ENCODE data around the gene KDM7A.
A peak's percentile ranks its signal among the peaks of the same experiment; 100 is the strongest.

The KDM7A gene

DNA sequence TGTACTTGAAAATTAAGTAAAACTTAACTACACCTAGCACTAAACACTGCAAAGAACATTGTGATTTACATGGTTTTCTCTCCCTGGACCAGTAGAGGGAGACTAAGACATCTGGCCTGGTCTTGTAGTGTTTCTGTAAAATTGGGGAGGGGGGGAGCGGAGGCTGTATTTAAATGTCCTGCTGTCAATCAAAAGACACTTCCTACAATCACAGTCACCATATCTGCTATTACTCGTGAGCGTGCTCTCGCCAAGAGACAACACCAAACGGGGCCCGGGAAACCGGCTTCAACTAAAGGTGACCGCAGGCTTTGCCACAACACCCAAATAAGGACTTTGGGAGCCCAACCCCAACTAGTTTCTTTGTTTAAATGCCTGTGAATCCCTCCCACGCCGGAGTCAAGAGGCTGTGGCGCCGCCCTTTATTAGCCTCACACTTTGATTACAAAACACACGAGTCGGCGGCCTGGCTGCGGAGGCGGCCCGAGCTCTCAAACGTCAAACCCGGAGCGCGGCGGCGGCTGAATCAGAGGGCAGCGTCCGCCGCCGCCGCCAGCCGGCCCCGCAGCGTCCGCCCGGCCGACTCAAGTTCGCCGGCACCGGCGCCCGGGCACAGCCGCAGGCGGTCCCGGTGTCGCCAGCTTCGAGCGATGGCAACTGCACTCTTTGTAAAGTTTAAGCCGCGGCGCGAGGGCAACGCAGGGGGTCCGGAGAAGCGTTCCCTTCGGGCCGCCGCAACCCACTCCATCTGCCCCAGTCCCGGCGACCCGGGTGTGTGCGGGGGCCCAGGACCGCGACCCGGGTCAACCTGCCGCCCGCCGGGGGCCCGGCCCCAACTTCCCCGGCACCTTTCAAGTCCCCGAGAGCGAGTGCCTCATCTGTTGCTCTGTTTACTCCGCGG, 1.3 kb downstream of the KDM7A start (continued):
- TF ChIP-seq, protein P1, sequence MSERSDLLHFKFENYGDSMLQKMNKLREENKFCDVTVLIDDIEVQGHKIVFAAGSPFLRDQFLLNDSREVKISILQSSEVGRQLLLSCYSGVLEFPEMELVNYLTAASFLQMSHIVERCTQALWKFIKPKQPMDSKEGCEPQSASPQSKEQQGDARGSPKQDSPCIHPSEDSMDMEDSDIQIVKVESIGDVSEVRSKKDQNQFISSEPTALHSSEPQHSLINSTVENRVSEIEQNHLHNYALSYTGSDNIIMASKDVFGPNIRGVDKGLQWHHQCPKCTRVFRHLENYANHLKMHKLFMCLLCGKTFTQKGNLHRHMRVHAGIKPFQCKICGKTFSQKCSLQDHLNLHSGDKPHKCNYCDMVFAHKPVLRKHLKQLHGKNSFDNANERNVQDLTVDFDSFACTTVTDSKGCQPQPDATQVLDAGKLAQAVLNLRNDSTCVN (tag by site-specific recombination; optimal IDR thresholded peaks at IDR 0.05), result peak; percentile 67
- TF ChIP-seq ZNF24 (tag by site-specific recombination; IDR thresholded peaks at IDR 0.05) (no peak), ZNF404 (tag by site-specific recombination; IDR thresholded peaks at IDR 0.05) (no peak), ZNF560 (tag by site-specific recombination; IDR thresholded peaks at IDR 0.05; ENCODE audit: borderline replicate concordance) (no peak), ZNF585B (tag by site-specific recombination; IDR thresholded peaks at IDR 0.05) (no peak), ZNF175 (tag by site-specific recombination; IDR thresholded peaks at IDR 0.05) (no peak), ZBTB21 (tag by site-specific recombination; IDR thresholded peaks at IDR 0.05) (no peak), ZBTB1 (tag by site-specific recombination; IDR thresholded peaks at IDR 0.05) (no peak), ZNF514 (tag by site-specific recombination; IDR thresholded peaks at IDR 0.05) (no peak), ZFP41 (tag by site-specific recombination; IDR thresholded peaks at IDR 0.05; ENCODE audit: borderline replicate concordance) (no peak), ZFP3 (tag by site-specific recombination; IDR thresholded peaks at IDR 0.05; ENCODE audit: low read depth) (no peak), ZNF239 (tag by site-specific recombination; IDR thresholded peaks at IDR 0.05) (no peak), SCRT2 (tag by site-specific recombination; IDR thresholded peaks at IDR 0.05) (peak; percentile 87), ZBTB48 (tag by site-specific recombination; IDR thresholded peaks at IDR 0.05) (no peak), ZNF274 (IDR thresholded peaks at IDR 0.05; ENCODE audit: low read length) (no peak), ZNF274 (tag by site-specific recombination; IDR thresholded peaks at IDR 0.05; ENCODE audit: borderline replicate concordance) (no peak), ZNF791 (tag by site-specific recombination; IDR thresholded peaks at IDR 0.05) (no peak), EGR2 (tag by site-specific recombination; IDR thresholded peaks at IDR 0.05; ENCODE audit: low read depth) (peak; percentile 83), ZNF776 (tag by site-specific recombination; IDR thresholded peaks at IDR 0.05; ENCODE audit: borderline replicate concordance) (no peak), KLF8 (tag by site-specific recombination; IDR thresholded peaks at IDR 0.05) (peak; percentile 35), ZNF214 (tag by site-specific recombination; IDR thresholded peaks at IDR 0.05; ENCODE audit: borderline replicate concordance) (no peak), ZNF416 (tag by site-specific recombination; IDR thresholded peaks at IDR 0.05) (no peak), ZSCAN30 (tag by site-specific recombination; IDR thresholded peaks at IDR 0.05) (peak; percentile 47; the same call in 1 of the 2 replicates), ZNF112 (tag by site-specific recombination; IDR thresholded peaks at IDR 0.05) (no peak)
- TF ChIP-seq, protein P2, sequence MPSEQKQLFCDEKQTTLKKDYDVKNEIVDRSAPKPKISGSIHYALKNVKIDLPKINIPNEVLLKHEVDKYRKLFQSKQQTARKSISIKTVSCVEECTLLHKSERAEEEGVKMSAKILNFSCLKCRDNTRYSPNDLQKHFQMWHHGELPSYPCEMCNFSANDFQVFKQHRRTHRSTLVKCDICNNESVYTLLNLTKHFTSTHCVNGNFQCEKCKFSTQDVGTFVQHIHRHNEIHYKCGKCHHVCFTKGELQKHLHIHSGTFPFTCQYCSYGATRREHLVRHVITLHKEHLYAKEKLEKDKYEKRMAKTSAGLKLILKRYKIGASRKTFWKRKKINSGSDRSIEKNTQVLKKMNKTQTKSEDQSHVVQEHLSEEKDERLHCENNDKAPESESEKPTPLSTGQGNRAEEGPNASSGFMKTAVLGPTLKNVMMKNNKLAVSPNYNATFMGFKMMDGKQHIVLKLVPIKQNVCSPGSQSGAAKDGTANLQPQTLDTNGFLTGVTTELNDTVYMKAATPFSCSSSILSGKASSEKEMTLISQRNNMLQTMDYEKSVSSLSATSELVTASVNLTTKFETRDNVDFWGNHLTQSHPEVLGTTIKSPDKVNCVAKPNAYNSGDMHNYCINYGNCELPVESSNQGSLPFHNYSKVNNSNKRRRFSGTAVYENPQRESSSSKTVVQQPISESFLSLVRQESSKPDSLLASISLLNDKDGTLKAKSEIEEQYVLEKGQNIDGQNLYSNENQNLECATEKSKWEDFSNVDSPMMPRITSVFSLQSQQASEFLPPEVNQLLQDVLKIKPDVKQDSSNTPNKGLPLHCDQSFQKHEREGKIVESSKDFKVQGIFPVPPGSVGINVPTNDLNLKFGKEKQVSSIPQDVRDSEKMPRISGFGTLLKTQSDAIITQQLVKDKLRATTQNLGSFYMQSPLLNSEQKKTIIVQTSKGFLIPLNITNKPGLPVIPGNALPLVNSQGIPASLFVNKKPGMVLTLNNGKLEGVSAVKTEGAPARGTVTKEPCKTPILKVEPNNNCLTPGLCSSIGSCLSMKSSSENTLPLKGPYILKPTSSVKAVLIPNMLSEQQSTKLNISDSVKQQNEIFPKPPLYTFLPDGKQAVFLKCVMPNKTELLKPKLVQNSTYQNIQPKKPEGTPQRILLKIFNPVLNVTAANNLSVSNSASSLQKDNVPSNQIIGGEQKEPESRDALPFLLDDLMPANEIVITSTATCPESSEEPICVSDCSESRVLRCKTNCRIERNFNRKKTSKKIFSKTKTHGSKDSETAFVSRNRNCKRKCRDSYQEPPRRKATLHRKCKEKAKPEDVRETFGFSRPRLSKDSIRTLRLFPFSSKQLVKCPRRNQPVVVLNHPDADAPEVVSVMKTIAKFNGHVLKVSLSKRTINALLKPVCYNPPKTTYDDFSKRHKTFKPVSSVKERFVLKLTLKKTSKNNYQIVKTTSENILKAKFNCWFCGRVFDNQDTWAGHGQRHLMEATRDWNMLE (tag by site-specific recombination; conservative IDR thresholded peaks at IDR 0.05; ENCODE audit: low read depth), result no peak
- TF ChIP-seq, protein P3, sequence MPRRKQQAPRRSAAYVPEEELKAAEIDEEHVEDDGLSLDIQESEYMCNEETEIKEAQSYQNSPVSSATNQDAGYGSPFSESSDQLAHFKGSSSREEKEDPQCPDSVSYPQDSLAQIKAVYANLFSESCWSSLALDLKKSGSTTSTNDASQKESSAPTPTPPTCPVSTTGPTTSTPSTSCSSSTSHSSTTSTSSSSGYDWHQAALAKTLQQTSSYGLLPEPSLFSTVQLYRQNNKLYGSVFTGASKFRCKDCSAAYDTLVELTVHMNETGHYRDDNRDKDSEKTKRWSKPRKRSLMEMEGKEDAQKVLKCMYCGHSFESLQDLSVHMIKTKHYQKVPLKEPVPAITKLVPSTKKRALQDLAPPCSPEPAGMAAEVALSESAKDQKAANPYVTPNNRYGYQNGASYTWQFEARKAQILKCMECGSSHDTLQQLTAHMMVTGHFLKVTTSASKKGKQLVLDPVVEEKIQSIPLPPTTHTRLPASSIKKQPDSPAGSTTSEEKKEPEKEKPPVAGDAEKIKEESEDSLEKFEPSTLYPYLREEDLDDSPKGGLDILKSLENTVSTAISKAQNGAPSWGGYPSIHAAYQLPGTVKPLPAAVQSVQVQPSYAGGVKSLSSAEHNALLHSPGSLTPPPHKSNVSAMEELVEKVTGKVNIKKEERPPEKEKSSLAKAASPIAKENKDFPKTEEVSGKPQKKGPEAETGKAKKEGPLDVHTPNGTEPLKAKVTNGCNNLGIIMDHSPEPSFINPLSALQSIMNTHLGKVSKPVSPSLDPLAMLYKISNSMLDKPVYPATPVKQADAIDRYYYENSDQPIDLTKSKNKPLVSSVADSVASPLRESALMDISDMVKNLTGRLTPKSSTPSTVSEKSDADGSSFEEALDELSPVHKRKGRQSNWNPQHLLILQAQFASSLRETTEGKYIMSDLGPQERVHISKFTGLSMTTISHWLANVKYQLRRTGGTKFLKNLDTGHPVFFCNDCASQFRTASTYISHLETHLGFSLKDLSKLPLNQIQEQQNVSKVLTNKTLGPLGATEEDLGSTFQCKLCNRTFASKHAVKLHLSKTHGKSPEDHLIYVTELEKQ (tag by site-specific recombination; IDR thresholded peaks at IDR 0.05; ENCODE audit: borderline replicate concordance), result peak; percentile 88
- TF ChIP-seq, protein P4, sequence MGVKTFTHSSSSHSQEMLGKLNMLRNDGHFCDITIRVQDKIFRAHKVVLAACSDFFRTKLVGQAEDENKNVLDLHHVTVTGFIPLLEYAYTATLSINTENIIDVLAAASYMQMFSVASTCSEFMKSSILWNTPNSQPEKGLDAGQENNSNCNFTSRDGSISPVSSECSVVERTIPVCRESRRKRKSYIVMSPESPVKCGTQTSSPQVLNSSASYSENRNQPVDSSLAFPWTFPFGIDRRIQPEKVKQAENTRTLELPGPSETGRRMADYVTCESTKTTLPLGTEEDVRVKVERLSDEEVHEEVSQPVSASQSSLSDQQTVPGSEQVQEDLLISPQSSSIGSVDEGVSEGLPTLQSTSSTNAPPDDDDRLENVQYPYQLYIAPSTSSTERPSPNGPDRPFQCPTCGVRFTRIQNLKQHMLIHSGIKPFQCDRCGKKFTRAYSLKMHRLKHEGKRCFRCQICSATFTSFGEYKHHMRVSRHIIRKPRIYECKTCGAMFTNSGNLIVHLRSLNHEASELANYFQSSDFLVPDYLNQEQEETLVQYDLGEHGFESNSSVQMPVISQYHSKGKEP (tag by site-specific recombination; IDR thresholded peaks at IDR 0.05), result 0 out of 2 replicates have a peak, but pooled peaks have one; percentile 27

All from HEK293 (cell line).